ENCODE results near the gene ZNF429. TPM values are rescaled to one million over a fixed set of nuclear protein-coding genes. Genes with fewer than 3 reads are reported as not detected.
"Not testable (repeated sequence)": the region's sequence is repeated elsewhere in the genome, so short reads cannot be mapped to it uniquely, and the experiment has no call there.

ZNF429 gene
- total RNA-seq, 6 donors from 2014 or later: 11.8 to 35.2 (median 24.3) TPM

DNA sequence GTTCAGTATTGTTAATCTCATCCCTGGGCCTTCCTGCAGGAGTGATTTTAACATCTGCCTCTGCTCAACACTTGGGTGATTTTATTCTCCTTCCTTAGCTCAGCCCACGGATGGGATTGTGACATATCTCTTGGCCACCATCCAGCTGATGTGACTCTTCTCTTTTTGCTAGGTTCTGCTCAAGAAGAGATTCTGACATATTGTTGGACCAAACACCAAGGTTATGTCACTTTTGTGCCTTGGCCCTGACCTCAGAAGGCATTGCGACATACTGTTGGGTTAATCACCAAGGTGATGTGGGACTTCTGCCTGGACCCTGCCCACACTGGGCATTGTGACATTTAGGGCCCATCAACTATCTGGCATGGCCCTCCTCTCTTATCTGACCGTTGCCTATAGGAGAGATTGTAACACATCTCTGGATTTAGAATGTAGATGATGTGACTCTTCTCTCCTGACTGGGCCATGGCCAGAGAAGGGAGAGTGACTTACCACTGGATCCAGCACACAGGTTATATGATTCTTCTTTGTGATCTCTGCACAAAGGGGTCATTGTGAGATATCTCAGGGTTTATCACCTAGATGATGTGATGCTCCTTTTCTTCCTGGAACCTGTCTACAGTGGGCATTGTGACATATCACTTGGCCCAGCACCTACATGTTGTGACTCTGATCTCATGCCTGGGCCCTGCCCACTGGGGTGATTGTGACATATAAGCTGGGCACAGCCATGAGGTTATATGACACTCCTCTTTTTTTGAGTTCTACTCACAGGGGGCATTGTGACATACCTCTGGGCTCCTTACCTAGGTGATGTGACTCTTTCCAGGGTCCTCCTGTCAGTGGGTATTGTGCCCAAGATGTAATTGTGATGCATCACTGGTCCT, 88.8 kb downstream of the ZNF429 start:
- Histone ChIP-seq H3K4me1 (no peaks in the 10 kb centered on the region), H3K27ac (peak overlapping the region in 3 of 4 donors; percentile 60 to 78 (median 64)), H3K4me3 (no peak overlapping the region), H3K9me3 (no peaks in the 10 kb centered on the region), H3K27me3 (no peaks in the 10 kb centered on the region), H3K36me3 (no peaks in the 10 kb centered on the region)
- TF ChIP-seq POLR2AphosphoS5 (IDR thresholded peaks at IDR 0.05) (peak; percentile 56 to 58), EP300 (IDR thresholded peaks at IDR 0.05) (no peak), POLR2A (IDR thresholded peaks at IDR 0.05) (no peak)
- TF ChIP-seq, protein P1, sequence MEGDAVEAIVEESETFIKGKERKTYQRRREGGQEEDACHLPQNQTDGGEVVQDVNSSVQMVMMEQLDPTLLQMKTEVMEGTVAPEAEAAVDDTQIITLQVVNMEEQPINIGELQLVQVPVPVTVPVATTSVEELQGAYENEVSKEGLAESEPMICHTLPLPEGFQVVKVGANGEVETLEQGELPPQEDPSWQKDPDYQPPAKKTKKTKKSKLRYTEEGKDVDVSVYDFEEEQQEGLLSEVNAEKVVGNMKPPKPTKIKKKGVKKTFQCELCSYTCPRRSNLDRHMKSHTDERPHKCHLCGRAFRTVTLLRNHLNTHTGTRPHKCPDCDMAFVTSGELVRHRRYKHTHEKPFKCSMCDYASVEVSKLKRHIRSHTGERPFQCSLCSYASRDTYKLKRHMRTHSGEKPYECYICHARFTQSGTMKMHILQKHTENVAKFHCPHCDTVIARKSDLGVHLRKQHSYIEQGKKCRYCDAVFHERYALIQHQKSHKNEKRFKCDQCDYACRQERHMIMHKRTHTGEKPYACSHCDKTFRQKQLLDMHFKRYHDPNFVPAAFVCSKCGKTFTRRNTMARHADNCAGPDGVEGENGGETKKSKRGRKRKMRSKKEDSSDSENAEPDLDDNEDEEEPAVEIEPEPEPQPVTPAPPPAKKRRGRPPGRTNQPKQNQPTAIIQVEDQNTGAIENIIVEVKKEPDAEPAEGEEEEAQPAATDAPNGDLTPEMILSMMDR (IDR thresholded peaks at IDR 0.05): no peak
- DNase-seq (peak in 1 of 2 donors; percentile 69), ATAC-seq (ENCODE audit: low FRiP score in 2 of 2) (peak; percentile 32 to 56)
- 52 to 85% methylated on average over 3 of the region's 3 CpGs for WGBS, 2 donors

DNA sequence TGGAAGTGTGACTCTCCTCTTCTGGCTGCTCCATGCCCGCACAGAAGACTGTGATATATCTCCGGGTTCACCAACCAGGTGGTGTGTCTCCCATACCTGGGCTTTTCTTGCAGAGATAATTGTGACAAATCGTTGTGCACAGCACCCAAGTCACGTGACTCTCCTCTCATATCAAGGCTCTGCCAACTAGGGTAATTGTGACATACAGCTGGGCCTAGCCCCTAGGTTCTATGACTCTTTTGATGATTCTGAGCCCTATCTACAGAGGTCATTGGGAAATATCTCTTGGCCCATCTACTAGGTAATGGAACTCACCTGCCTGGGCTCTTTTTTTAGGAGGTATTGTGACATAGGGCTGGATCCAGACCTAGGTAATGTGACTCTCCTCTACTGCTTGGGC, 89.8 kb downstream of the ZNF429 start:
- Histone ChIP-seq H3K36me3 (no peaks in the 10 kb centered on the region), H3K27ac (peak overlapping the region in 2 of 4 donors; percentile 21 to 78), H3K4me1 (no peaks in the 10 kb centered on the region), H3K9me3 (no peaks in the 10 kb centered on the region), H3K4me3 (no peak overlapping the region), H3K27me3 (no peaks in the 10 kb centered on the region)
- no peak for ATAC-seq (ENCODE audit: low FRiP score in 2 of 2)
- TF ChIP-seq POLR2AphosphoS5 (IDR thresholded peaks at IDR 0.05) (no peak), EP300 (IDR thresholded peaks at IDR 0.05) (no peak), POLR2A (IDR thresholded peaks at IDR 0.05) (no peak)
- TF ChIP-seq, protein P1 (IDR thresholded peaks at IDR 0.05): no peak
- WGBS, 2 donors: 68 to 83% methylated on average over 4 of the region's 4 CpGs
- DNase-seq: no peak

DNA sequence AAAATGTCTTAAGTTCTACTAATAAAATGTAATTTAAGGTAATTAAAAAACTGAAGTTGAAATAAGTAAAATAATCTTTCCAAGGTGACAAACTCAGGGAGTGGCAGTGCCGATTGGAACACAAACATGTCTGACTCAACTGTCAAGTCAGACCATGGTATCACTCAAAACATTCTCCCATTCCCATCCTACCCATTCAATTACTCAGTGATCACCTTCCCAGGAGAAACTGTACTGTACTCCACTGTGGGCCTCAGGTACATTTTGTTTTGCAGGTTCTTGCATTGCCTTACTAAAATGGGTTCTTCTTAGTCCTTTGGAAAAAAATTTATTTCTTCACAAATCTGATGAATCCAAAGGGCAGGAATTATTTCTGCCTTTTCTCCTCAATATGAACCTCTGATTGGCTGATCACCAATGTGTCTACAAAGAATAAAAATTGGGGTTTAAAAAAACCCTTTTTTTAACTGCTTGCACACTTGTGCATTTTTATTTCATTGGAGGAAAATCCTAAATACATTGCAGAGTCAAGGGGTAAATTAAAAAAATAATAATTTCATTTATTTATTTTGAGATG, 96.8 kb downstream of the ZNF429 start:
- H3K27me3 ChIP-seq: no peaks in the 10 kb centered on the region
- no peaks in the 10 kb centered on the region for H3K36me3 ChIP-seq
- H3K4me3 ChIP-seq: no peak overlapping the region
- no peak overlapping the region for H3K27ac ChIP-seq
- no peak for TF ChIP-seq POLR2A (IDR thresholded peaks at IDR 0.05)
- TF ChIP-seq EP300 (IDR thresholded peaks at IDR 0.05): no peak
- TF ChIP-seq POLR2AphosphoS5 (IDR thresholded peaks at IDR 0.05): no peak
- TF ChIP-seq, protein P1 (IDR thresholded peaks at IDR 0.05): no peak
- H3K4me1 ChIP-seq: peaks cover 8 to 19% (median 11%) of the 10 kb centered on the region in 4 donors
- ATAC-seq (ENCODE audit: low FRiP score in 2 of 2): no peak
- WGBS, 2 donors: 86 to 100% methylated on average over 1 of the region's 1 CpG
- no peaks in the 10 kb centered on the region for H3K9me3 ChIP-seq
- no peak for DNase-seq

DNA sequence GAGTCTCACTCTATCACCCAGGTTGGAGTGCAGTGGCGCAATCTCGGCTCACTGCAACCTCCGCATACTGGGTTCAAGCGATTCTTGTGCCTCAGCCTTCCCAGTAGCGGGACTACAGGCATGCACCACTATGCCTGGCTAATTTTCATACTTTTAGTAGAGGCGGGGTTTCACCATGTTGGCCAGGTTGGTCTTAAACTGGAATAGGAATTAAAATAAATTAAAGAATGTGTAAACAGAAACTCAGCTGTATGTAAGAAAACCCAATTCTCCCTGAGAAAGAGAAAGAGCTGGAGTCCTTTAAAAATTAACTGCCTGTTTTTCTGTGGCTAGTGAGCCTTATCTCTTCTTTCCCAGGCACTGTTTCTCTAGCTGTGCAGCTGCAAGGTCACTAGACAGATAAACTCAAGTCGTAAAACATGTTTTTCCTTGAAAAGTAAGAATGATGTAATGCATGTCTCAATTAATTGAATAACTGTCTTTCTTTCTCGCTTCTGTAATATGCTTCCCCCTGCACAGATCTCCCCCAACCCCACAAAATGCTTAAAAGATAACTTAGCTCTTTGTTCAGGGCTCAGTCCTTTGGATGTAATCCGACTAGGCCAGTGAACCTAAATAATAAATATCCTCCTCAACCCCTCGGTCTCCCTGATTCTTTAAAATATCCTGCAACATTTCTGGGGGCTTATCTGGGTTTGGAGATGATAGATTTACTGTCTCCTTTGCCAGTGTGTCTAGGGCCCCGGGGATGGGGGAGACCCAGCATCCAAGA, 97.4 kb downstream of the ZNF429 start:
- H3K27ac ChIP-seq: peak overlapping the region in 1 of 4 donors; percentile 87
- ATAC-seq (ENCODE audit: low FRiP score in 2 of 2): peak in 1 of 2 donors; percentile 15
- H3K4me3 ChIP-seq: not testable (repeated sequence)

More for the DNA sequence above, 97.4 kb downstream of the ZNF429 start:
- DNase-seq, H3K9me3 ChIP-seq, H3K36me3 ChIP-seq, H3K27me3 ChIP-seq: not testable (repeated sequence)
- WGBS, 2 donors: 56 to 65% methylated on average over 10 to 11 of the region's 11 CpGs
- H3K4me1 ChIP-seq: peaks cover 8 to 20% (median 11%) of the 10 kb centered on the region in 4 donors
